Measurements from ENCODE around the gene GPR39. TPM values are rescaled to one million over a fixed set of nuclear protein-coding genes. Genes with fewer than 3 reads are reported as not detected.

GPR39 gene
- total and polyA plus RNA-seq, 12 donors, result 0.10 to 0.28 (median 0.17) TPM; not detected in 7

GRCh38 chr2:132606649-132607048 lies 190.0 kb downstream of the GPR39 start:
- H3K4me1 ChIP-seq (replicated peaks in 1 of 2), result no peaks in the 10 kb centered on the region
- no peaks in the 10 kb centered on the region for H3K27me3 ChIP-seq
- no peak for DNase-seq
- no peak overlapping the region for H3K4me3 ChIP-seq
- H3K36me3 ChIP-seq (replicated peaks in 1 of 2), result no peaks in the 10 kb centered on the region
- H3K9me3 ChIP-seq (replicated peaks in 1 of 3), result no peaks in the 10 kb centered on the region
- intact Hi-C loops (cut with DNase I), result no loop called here
- WGBS, 4 donors, result 85 to 92% (median 91%) methylated on average over 8 of the region's 8 CpGs
- H3K27ac ChIP-seq, result no peak overlapping the region
- TF ChIP-seq POLR2A (IDR thresholded peaks at IDR 0.05), result no peak
- TF ChIP-seq CTCF (IDR thresholded peaks at IDR 0.05), result no peak

- TF ChIP-seq POLR2A (IDR thresholded peaks at IDR 0.05) (no peak), CTCF (IDR thresholded peaks at IDR 0.05) (no peak)
- no peaks in the 10 kb centered on the region for H3K27me3 ChIP-seq
- intact Hi-C loops (cut with DNase I), result no loop called here
- no peaks in the 10 kb centered on the region for H3K9me3 ChIP-seq (replicated peaks in 1 of 3)
- no peaks in the 10 kb centered on the region for H3K36me3 ChIP-seq (replicated peaks in 1 of 2)
- DNase-seq, result no peak
- H3K4me3 ChIP-seq, result no peak overlapping the region
- no peaks in the 10 kb centered on the region for H3K4me1 ChIP-seq (replicated peaks in 1 of 2)
- WGBS, 4 donors, result 71 to 88% (median 76%) methylated on average over 4 of the region's 4 CpGs
- no peak overlapping the region for H3K27ac ChIP-seq
Measured at GRCh38 chr2:132607426-132608090, 191.0 kb downstream of the GPR39 start.

GRCh38 chr2:132608311-132608710 lies 191.7 kb downstream of the GPR39 start:
- no peaks in the 10 kb centered on the region for H3K27me3 ChIP-seq
- H3K36me3 ChIP-seq (replicated peaks in 1 of 2), result no peaks in the 10 kb centered on the region
- H3K9me3 ChIP-seq (replicated peaks in 1 of 3), result no peaks in the 10 kb centered on the region
- no peaks in the 10 kb centered on the region for H3K4me1 ChIP-seq (replicated peaks in 1 of 2)
- intact Hi-C loops (cut with DNase I), result no loop called here
- TF ChIP-seq CTCF (IDR thresholded peaks at IDR 0.05), result no peak
- TF ChIP-seq POLR2A (IDR thresholded peaks at IDR 0.05), result no peak
- no peak overlapping the region for H3K4me3 ChIP-seq
- 68 to 74% (median 72%) methylated on average over 6 of the region's 6 CpGs for WGBS, 4 donors
- DNase-seq, result no peak
- no peak overlapping the region for H3K27ac ChIP-seq

GRCh38 chr2:132609101-132609890 lies 192.7 kb downstream of the GPR39 start:
- H3K36me3 ChIP-seq (replicated peaks in 1 of 2), result no peaks in the 10 kb centered on the region
- H3K4me1 ChIP-seq (replicated peaks in 1 of 2), result no peaks in the 10 kb centered on the region
- H3K27me3 ChIP-seq, result no peaks in the 10 kb centered on the region
- intact Hi-C loops (cut with DNase I), result no loop called here
- DNase-seq, result no peak
- no peak overlapping the region for H3K4me3 ChIP-seq
- 79 to 88% (median 84%) methylated on average over 8 of the region's 8 CpGs for WGBS, 4 donors
- TF ChIP-seq CTCF (IDR thresholded peaks at IDR 0.05), result no peak
- no peak for TF ChIP-seq POLR2A (IDR thresholded peaks at IDR 0.05)
- H3K9me3 ChIP-seq (replicated peaks in 1 of 3), result no peaks in the 10 kb centered on the region
- H3K27ac ChIP-seq, result no peak overlapping the region

Data from adrenal gland (tissue), 12 donors.